Mucosa of rectum (tissue), 2 donors: Measurements from ENCODE around the gene SAT1.

Experiments used
- H3K27ac ChIP-seq, 2 donors: one replicate each; pipeline ENCODE4 v1.7.0; 2013; ENCODE audit warnings: inconsistent platforms in 2 of 2, low read depth in 2 of 2, low read length in 2 of 2
- H3K27me3 ChIP-seq, 2 donors: one replicate each; pipeline ENCODE4 v1.7.0; 2013; ENCODE audit warnings: low read length in 2 of 2; ENCODE audit not compliant: control insufficient read depth in 2 of 2, insufficient read depth in 2 of 2
- H3K36me3 ChIP-seq, 2 donors: one replicate each; pipeline ENCODE4 v1.7.0; 2013; ENCODE audit warnings: low read length in 2 of 2; ENCODE audit not compliant: control insufficient read depth in 2 of 2, insufficient read depth in 2 of 2
- H3K4me1 ChIP-seq, 2 donors: one replicate each; pipeline ENCODE4 v1.7.0; 2013; ENCODE audit warnings: low read length in 2 of 2, mild to moderate bottlenecking in 1 of 2; ENCODE audit not compliant: control insufficient read depth in 2 of 2, insufficient read depth in 2 of 2
- H3K4me3 ChIP-seq, 2 donors: one replicate each; pipeline ENCODE4 v1.7.0; 2013; ENCODE audit warnings: low read length in 2 of 2
- H3K9ac ChIP-seq, 2 donors: one replicate each; pipeline ENCODE4 v1.7.0; 2013; ENCODE audit warnings: low read length in 2 of 2, low read depth in 1 of 2, mild to moderate bottlenecking in 1 of 2
- H3K9me3 ChIP-seq, 2 donors: one replicate each; pipeline ENCODE4 v1.7.0; 2013; ENCODE audit warnings: low read length in 2 of 2; ENCODE audit not compliant: control insufficient read depth in 2 of 2
- donor health status: healthy.
- donor health status: Normal muscosa, but diverticular disease.

SAT1 gene

DNA sequence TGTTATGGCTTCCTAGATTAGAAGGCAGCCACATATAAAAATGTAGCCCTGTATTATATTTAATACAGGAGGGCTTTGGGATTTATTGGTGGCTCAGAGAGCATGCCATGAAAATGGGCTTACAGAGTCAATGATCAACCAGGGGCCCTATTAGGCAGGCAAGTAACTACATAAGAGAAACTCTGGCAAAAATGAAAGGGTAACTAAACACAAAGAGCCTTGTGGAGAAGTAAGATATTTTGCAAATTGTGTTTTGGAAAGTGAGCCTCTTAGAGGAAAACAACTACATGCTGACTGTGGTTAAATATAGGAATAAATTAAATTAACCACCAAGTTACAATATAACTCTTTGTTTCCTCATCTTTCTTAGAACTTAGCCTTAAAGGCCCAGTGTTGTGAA is 5.5 kb downstream of the SAT1 start:
- Histone ChIP-seq H3K4me3 (no peak overlapping the region), H3K9me3 (no peaks in the 10 kb centered on the region), H3K9ac (no peak overlapping the region), H3K36me3 (peaks cover 0 to 12% of the 10 kb centered on the region in 2 donors), H3K4me1 (peaks cover 2 to 9% of the 10 kb centered on the region in 2 donors), H3K27ac (no peak overlapping the region), H3K27me3 (peaks cover 0 to 3% of the 10 kb centered on the region in 2 donors)

GRCh38 chrX:23788946-23789345 is 6.0 kb downstream of the SAT1 start:
- Histone ChIP-seq H3K27me3 (peaks cover 0 to 3% of the 10 kb centered on the region in 2 donors), H3K36me3 (peaks cover 0 to 12% of the 10 kb centered on the region in 2 donors), H3K9ac (no peak overlapping the region), H3K4me3 (no peak overlapping the region), H3K9me3 (no peaks in the 10 kb centered on the region), H3K4me1 (peaks cover 2 to 9% of the 10 kb centered on the region in 2 donors), H3K27ac (no peak overlapping the region)

DNA sequence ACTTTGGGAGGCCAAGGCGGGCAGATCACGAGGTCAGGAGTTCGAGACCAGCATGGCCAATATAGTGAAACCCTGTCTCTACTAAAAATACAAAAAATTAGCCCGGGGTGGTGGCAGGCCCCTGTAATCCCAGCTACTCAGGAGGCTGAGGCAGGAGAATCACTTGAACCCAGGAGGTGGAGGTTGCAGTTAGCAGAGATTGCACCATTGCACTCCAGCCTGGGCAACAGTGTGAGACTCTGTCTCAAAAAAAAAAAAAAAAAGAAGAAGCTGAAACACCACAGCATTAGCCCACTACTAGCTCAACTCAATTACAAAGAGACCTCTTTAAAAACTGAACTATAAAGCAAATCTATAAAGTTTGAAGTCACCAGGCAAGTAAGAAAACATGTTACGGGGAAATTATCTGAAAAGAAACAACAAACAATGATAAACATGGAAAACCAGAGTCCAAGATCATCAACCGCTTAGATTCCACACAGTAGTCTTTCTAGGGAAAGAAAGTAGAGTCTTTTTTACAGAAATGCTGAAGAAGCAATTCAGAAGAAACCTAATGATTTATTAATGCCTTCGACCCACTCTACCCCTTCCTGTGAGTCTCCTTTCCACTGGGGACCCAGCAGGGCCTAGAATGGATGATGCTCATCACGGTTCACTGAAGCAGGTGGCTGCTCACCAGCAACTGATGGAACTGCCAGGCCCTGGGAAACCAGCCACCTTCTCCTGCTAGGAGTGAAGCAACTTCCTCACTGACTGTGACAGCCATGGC is 6.6 kb downstream of the SAT1 start:
- no peaks in the 10 kb centered on the region for H3K9me3 ChIP-seq
- H3K27ac ChIP-seq: no peak overlapping the region

GRCh38 chrX:23790155-23790497 is 7.2 kb downstream of the SAT1 start:
- no peak overlapping the region for H3K27ac ChIP-seq

More for the DNA sequence above, 6.6 kb downstream of the SAT1 start:
- Histone ChIP-seq H3K4me3 (no peak overlapping the region), H3K9ac (no peak overlapping the region), H3K27me3 (peaks cover 0 to 3% of the 10 kb centered on the region in 2 donors), H3K36me3 (peaks cover 0 to 12% of the 10 kb centered on the region in 2 donors), H3K4me1 (peaks cover 2 to 9% of the 10 kb centered on the region in 2 donors)

GRCh38 chrX:23792861-23793553 is 10.0 kb downstream of the SAT1 start:
- no peak overlapping the region for H3K27ac ChIP-seq
- H3K27me3 ChIP-seq: peaks cover 0 to 3% of the 10 kb centered on the region in 2 donors
- no peak overlapping the region for H3K9ac ChIP-seq
- H3K4me3 ChIP-seq: no peak overlapping the region
- H3K9me3 ChIP-seq: no peaks in the 10 kb centered on the region
- H3K36me3 ChIP-seq: no peaks in the 10 kb centered on the region
- peaks cover 8 to 14% of the 10 kb centered on the region in 2 donors for H3K4me1 ChIP-seq

More at GRCh38 chrX:23790155-23790497, 7.2 kb downstream of the SAT1 start:
- Histone ChIP-seq H3K4me3 (no peak overlapping the region), H3K9me3 (no peaks in the 10 kb centered on the region), H3K4me1 (peaks cover 2 to 9% of the 10 kb centered on the region in 2 donors), H3K9ac (no peak overlapping the region), H3K36me3 (peaks cover 0 to 11% of the 10 kb centered on the region in 2 donors), H3K27me3 (peaks cover 0 to 3% of the 10 kb centered on the region in 2 donors)

GRCh38 chrX:23795221-23795620 is 12.2 kb downstream of the SAT1 start:
- no peak overlapping the region for H3K9ac ChIP-seq
- no peak overlapping the region for H3K27ac ChIP-seq
- H3K36me3 ChIP-seq: no peaks in the 10 kb centered on the region
- no peaks in the 10 kb centered on the region for H3K9me3 ChIP-seq
- H3K4me3 ChIP-seq: no peak overlapping the region
- H3K27me3 ChIP-seq: no peaks in the 10 kb centered on the region
- H3K4me1 ChIP-seq: peaks cover 11 to 18% of the 10 kb centered on the region in 2 donors

DNA sequence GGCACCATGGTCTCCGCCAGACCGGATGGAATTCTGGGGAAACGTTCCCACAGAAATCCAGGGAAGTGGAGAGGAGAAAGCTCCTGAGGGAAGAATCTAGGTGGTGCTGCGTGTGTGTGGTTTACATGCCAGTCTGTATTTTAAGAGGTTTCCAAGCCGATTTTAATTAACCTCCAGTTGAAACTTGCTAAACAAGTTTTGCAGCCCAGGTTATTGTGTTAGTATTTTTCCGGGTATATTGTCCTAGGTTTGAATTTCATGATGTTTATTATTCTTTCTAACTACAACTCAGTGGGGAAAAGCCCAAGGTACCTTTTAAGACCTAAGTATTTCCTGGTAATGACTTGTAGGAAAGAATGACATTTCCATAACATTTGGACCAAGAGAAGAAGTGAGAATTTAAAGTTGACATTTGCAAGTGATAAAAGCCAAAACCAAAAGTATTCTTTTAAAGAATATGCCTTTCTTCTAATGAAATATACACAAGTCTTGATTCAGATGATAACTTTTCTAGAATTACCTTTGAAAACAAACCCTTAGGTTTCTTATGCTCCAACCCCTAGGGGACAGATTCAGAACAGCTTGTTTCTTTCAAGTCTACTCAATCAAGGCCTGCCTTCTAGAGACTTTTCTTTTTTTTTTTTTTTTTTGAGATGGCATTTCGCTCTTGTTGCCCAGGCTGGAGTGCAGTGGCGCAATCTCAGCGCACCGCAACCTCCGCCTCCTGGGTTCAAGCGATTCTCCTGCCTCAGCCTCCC is 14.6 kb downstream of the SAT1 start:
- peak overlapping the region; percentile 77 to 93 for H3K27ac ChIP-seq

DNA sequence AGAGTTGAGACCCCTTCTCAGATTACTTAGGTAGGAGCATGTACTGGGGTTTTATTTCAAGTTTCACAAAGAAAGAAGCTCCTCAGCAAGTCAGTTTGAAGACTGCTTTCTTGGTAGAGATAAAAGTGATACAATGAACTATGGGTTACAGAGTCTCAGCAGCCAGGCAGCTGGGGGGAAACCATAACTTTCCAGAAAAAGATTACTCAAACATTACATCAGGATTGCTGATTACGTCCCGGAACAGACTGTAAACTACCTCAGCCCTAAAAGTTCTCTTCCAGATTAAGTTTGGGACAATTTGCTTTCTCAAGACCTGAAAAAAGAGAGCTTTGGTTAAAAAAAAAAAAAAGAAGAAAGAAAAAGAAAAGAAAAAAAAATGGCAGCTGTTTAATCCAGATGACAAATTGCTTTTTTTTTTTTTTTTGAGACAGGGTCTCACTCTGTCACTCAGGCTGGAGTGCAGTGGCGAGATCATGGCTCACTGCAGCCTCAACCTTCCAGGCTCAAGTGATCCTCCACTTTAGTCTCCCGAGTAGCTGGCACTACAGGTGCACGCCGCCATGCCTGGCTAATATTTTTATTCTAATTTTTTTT is 16.6 kb downstream of the SAT1 start:
- H3K9me3 ChIP-seq: no peaks in the 10 kb centered on the region
- no peaks in the 10 kb centered on the region for H3K27me3 ChIP-seq
- H3K36me3 ChIP-seq: no peaks in the 10 kb centered on the region
- no peak overlapping the region for H3K9ac ChIP-seq
- H3K4me1 ChIP-seq: peaks cover 14 to 27% of the 10 kb centered on the region in 2 donors
- no peak overlapping the region for H3K4me3 ChIP-seq
- H3K27ac ChIP-seq: peak overlapping the region; percentile 40 to 55

More for the DNA sequence above, 14.6 kb downstream of the SAT1 start:
- peak overlapping the region in 1 of 2 donors; percentile 69 for H3K9ac ChIP-seq
- no peaks in the 10 kb centered on the region for H3K27me3 ChIP-seq
- no peaks in the 10 kb centered on the region for H3K36me3 ChIP-seq
- peaks cover 11 to 24% of the 10 kb centered on the region in 2 donors for H3K4me1 ChIP-seq
- no peaks in the 10 kb centered on the region for H3K9me3 ChIP-seq
- H3K4me3 ChIP-seq: peak overlapping the region; percentile 30 to 37

DNA sequence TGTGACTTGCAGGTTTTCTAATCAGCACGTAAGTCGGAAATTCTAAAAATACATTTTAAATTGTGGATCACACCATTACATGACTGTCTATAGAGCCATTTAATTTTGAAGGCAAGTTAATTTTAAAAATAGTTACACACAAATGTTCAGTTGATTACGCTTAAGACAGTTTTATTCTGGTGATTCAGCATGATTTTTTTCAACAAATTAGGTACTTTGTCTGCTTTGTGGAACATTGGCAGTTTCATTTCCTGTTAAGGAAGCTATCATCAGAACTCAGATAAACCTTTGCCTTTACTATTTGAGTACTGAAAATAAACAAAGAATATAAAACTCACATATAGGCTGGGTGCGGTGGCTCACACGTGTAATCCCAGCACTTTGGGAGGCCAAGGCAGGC is 19.5 kb downstream of the SAT1 start:
- peak overlapping the region in 1 of 2 donors; percentile 18 for H3K9ac ChIP-seq
- H3K9me3 ChIP-seq: no peaks in the 10 kb centered on the region
- peaks cover 12 to 29% of the 10 kb centered on the region in 2 donors for H3K4me1 ChIP-seq
- no peak overlapping the region for H3K4me3 ChIP-seq
- H3K36me3 ChIP-seq: no peaks in the 10 kb centered on the region
- H3K27ac ChIP-seq: peak overlapping the region; percentile 38 to 76
- no peaks in the 10 kb centered on the region for H3K27me3 ChIP-seq
